ENCODE data around the gene SUMO4. TPM values are rescaled to one million over a fixed set of nuclear protein-coding genes. Genes with fewer than 3 reads are reported as not detected.

The SUMO4 gene
- total and polyA plus RNA-seq, 10 of the 15 experiments (the other 5 are each of a cell fraction or from before 2014, with no cell fraction given), result 0.07 to 5.3 (median 1.0) TPM; not detected in 1

DNA sequence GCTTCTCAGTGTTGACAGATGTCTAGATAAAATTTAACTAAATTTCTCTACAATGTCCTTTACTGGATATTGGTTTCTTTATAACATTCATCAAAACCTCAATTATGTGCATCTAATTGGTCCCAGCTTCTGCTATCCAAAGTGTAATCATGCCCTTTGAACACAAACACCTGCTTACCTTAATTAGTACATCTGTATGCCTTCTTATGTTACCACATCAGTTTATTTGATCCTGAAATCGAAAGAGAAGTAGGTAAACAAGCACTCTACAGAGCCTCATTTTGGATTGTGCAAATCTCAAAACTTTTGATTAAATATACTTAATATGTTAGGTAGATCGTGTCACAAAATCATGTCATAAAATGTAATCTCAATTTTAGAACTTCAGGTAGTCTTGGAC lies 46.1 kb upstream of the SUMO4 start:
- H3K9me3 ChIP-seq (replicated peaks; ENCODE audit: control insufficient read depth, insufficient read depth, low read length), result no peaks in the 10 kb centered on the region; the same call in 2 of the 3 replicates
- H2AFZ ChIP-seq (ENCODE audit: control insufficient read depth, low read depth, low read length), result no peak overlapping the region
- in situ Hi-C loops (cut with MboI) (no loop called here), intact Hi-C loops (cut with micrococcal nuclease; ENCODE audit: unreplicated experiment) (no loop called here)
- DNase-seq (ENCODE audit: low read depth, low spot score) (no peak), FAIRE-seq (no peak), ATAC-seq (no peak)
- peaks cover 0 to 4% of the 10 kb centered on the region in 2 experiments; a peak in 2 of 4 replicates for H3K36me3 ChIP-seq (ENCODE audit: control insufficient read depth in 2 of 2, insufficient read depth in 2 of 2, low read length in 1 of 2)
- no peaks in the 10 kb centered on the region for H4K20me1 ChIP-seq (ENCODE audit: control insufficient read depth, insufficient read depth)
- no peak overlapping the region for H3K4me3 ChIP-seq
- no TSS peak for BruUV-seq (replicated peaks)
- no peak overlapping the region for H3K4me2 ChIP-seq (ENCODE audit: control insufficient read depth, insufficient read depth)
- H3K79me2 ChIP-seq (ENCODE audit: control insufficient read depth, insufficient read depth, low read length), result peaks cover 77% of the 10 kb centered on the region
- ChIA-PET RAD21 (ENCODE audit: unreplicated experiment) (no interaction called here), SMC1A (ENCODE audit: uncharacterized antibody, unreplicated experiment) (interaction anchor here (1.8 kb wide), 1 partner anchor 16 kb away, joined by 5 read pairs; no protein-coding TSS in a partner anchor), CTCF (no interaction called here), POLR2A (no interaction called here)
- H3K4me1 ChIP-seq (ENCODE audit: control insufficient read depth, insufficient read depth, low read length), result no peaks in the 10 kb centered on the region
- 73% methylated on average over 2 of the region's 2 CpGs for WGBS (ENCODE audit: insufficient coverage, insufficient replicate concordance, low lambda C conversion rate, missing lambda C conversion rate)
- H3K27me3 ChIP-seq (replicated peaks in 1 of 2; ENCODE audit: control insufficient read depth in 2 of 2, insufficient read depth in 2 of 2, low read length in 1 of 2), result no peaks in the 10 kb centered on the region
- TF ChIP-seq, protein P1, sequence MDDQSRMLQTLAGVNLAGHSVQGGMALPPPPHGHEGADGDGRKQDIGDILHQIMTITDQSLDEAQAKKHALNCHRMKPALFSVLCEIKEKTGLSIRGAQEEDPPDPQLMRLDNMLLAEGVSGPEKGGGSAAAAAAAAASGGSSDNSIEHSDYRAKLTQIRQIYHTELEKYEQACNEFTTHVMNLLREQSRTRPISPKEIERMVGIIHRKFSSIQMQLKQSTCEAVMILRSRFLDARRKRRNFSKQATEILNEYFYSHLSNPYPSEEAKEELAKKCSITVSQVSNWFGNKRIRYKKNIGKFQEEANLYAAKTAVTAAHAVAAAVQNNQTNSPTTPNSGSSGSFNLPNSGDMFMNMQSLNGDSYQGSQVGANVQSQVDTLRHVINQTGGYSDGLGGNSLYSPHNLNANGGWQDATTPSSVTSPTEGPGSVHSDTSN (IDR thresholded peaks at IDR 0.05; ENCODE audit: insufficient replicate concordance, low read depth, low read length), result no peak
- TF ChIP-seq MYC (IDR thresholded peaks at IDR 0.05; ENCODE audit: insufficient read depth, insufficient read length, insufficient replicate concordance, low read length, severe bottlenecking) (no peak), KLF5 (IDR thresholded peaks at IDR 0.05; ENCODE audit: partially characterized antibody) (no peak), ZNF207 (IDR thresholded peaks at IDR 0.05; ENCODE audit: borderline replicate concordance) (no peak), POLR2AphosphoS5 (IDR thresholded peaks at IDR 0.05; ENCODE audit: low read length) (no peak), SUZ12 (IDR thresholded peaks at IDR 0.05; ENCODE audit: unreplicated experiment) (no peak), CBX3 (IDR thresholded peaks at IDR 0.05; ENCODE audit: borderline replicate concordance, low read depth) (no peak), ZNF217 (IDR thresholded peaks at IDR 0.05) (no peak), NFIC (IDR thresholded peaks at IDR 0.05; ENCODE audit: low read depth, low read length) (no peak), ZNF384 (IDR thresholded peaks at IDR 0.05; ENCODE audit: borderline replicate concordance, low read depth, low read length) (no peak), BCL11A (IDR thresholded peaks at IDR 0.05; ENCODE audit: low read depth, low read length) (no peak), TCF3 (IDR thresholded peaks at IDR 0.05; ENCODE audit: borderline replicate concordance, insufficient read depth, low read depth, low read length) (no peak), FOXK2 (IDR thresholded peaks at IDR 0.05) (no peak), BRCA1 (IDR thresholded peaks at IDR 0.05; ENCODE audit: low read depth, low read length) (no peak), NFXL1 (IDR thresholded peaks at IDR 0.05; ENCODE audit: borderline replicate concordance) (no peak), SMARCA5 (IDR thresholded peaks at IDR 0.05) (no peak), GATAD2B (conservative IDR thresholded peaks at IDR 0.05; ENCODE audit: low read depth) (no peak)
- TF ChIP-seq, protein P2, sequence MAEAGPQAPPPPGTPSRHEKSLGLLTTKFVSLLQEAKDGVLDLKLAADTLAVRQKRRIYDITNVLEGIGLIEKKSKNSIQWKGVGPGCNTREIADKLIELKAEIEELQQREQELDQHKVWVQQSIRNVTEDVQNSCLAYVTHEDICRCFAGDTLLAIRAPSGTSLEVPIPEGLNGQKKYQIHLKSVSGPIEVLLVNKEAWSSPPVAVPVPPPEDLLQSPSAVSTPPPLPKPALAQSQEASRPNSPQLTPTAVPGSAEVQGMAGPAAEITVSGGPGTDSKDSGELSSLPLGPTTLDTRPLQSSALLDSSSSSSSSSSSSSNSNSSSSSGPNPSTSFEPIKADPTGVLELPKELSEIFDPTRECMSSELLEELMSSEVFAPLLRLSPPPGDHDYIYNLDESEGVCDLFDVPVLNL (IDR thresholded peaks at IDR 0.05; ENCODE audit: low read depth, low read length), result no peak
- H3K9ac ChIP-seq (ENCODE audit: control insufficient read depth, insufficient read depth, low read length), result no peak overlapping the region
- no peak overlapping the region for H3K27ac ChIP-seq (ENCODE audit: control insufficient read depth, insufficient read depth)
